Gastrocnemius medialis (tissue), 4 donors: ENCODE measurements around the gene PROS1.

Source experiments
- POLR2A ChIP-seq, 2 donors: fragments of 450-650 bp; IDR thresholded peaks; one replicate each; pipeline ENCODE4 v1.6.1; 2017; ENCODE audit warnings: antibody characterized with exemption in 2 of 2, mild to moderate bottlenecking in 2 of 2, moderate library complexity in 2 of 2
- TF ChIP-seq, protein P1 (sequence below), 5 experiments: fragments of 450-650 bp in 3 of 5; fragments of 200-600 bp in 2 of 5; sonication (generic) in 2 of 5; IDR thresholded peaks in 4 of 5; conservative IDR thresholded peaks in 1 of 5; 1 replicate in 4 of 5; 2 replicates in 1 of 5; pipeline ENCODE4 v1.5.1; 2016 to 2019; ENCODE audit warnings: antibody characterized with exemption in 5 of 5, mild to moderate bottlenecking in 3 of 5, moderate library complexity in 3 of 5

DNA sequence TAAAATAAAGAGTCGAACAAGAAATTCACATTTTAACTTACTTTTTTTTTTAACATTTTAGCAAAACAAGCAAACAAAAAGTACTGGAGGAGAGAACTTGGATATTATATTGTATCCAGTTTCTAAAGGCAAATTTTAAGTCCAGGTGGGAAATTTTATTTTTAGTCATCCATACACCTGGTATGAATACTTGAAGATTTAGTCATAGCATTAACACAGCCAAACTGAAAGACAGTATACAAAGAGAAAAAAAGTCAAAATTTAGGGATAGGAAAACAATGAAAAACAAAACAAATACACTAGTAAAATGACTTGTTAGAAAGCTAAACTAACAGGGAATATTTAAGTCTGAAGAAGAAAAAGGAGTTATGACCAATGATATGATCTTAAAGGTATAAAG, 69.1 kb downstream of the PROS1 start:
- TF ChIP-seq, protein P1, sequence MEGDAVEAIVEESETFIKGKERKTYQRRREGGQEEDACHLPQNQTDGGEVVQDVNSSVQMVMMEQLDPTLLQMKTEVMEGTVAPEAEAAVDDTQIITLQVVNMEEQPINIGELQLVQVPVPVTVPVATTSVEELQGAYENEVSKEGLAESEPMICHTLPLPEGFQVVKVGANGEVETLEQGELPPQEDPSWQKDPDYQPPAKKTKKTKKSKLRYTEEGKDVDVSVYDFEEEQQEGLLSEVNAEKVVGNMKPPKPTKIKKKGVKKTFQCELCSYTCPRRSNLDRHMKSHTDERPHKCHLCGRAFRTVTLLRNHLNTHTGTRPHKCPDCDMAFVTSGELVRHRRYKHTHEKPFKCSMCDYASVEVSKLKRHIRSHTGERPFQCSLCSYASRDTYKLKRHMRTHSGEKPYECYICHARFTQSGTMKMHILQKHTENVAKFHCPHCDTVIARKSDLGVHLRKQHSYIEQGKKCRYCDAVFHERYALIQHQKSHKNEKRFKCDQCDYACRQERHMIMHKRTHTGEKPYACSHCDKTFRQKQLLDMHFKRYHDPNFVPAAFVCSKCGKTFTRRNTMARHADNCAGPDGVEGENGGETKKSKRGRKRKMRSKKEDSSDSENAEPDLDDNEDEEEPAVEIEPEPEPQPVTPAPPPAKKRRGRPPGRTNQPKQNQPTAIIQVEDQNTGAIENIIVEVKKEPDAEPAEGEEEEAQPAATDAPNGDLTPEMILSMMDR (IDR thresholded peaks at IDR 0.05 in 4 of 5, conservative IDR thresholded peaks at IDR 0.05 in 1 of 5) = no peak
- TF ChIP-seq POLR2A (IDR thresholded peaks at IDR 0.05) = no peak
